Esophagus squamous epithelium (tissue), 4 donors: ENCODE data around the gene WFS1.

Experiments
- POLR2A ChIP-seq, 4 donors: fragments of 450-650 bp; IDR thresholded peaks; one replicate each; pipeline ENCODE4 v1.6.1; 2017; ENCODE audit warnings: antibody characterized with exemption in 4 of 4, mild to moderate bottlenecking in 4 of 4, moderate library complexity in 3 of 4
- TF ChIP-seq, protein P1 (sequence below), 6 experiments: fragments of 450-650 bp in 4 of 6; fragments of 200-600 bp in 2 of 6; sonication (generic) in 2 of 6; IDR thresholded peaks; one replicate each; pipeline ENCODE4 v1.5.1; 2016 to 2019; ENCODE audit warnings: antibody characterized with exemption in 6 of 6, mild to moderate bottlenecking in 4 of 6, moderate library complexity in 4 of 6

GRCh38 chr4:6297266-6297815 lies 27.7 kb downstream of the WFS1 start:
- TF ChIP-seq POLR2A (IDR thresholded peaks at IDR 0.05), result no peak
- TF ChIP-seq, protein P1, sequence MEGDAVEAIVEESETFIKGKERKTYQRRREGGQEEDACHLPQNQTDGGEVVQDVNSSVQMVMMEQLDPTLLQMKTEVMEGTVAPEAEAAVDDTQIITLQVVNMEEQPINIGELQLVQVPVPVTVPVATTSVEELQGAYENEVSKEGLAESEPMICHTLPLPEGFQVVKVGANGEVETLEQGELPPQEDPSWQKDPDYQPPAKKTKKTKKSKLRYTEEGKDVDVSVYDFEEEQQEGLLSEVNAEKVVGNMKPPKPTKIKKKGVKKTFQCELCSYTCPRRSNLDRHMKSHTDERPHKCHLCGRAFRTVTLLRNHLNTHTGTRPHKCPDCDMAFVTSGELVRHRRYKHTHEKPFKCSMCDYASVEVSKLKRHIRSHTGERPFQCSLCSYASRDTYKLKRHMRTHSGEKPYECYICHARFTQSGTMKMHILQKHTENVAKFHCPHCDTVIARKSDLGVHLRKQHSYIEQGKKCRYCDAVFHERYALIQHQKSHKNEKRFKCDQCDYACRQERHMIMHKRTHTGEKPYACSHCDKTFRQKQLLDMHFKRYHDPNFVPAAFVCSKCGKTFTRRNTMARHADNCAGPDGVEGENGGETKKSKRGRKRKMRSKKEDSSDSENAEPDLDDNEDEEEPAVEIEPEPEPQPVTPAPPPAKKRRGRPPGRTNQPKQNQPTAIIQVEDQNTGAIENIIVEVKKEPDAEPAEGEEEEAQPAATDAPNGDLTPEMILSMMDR (IDR thresholded peaks at IDR 0.05), result no peak
